Adrenal gland (tissue), 5 donors: ENCODE data around the gene MAP4K1.

Experiments used
- POLR2A ChIP-seq, 2 donors: fragments of 450-650 bp; IDR thresholded peaks; one replicate each; pipeline ENCODE4 v1.6.1; 2017; ENCODE audit warnings: antibody characterized with exemption in 2 of 2, mild to moderate bottlenecking in 2 of 2, moderate library complexity in 1 of 2
- TF ChIP-seq, protein P1 (sequence below), 6 experiments: fragments of 450-650 bp in 4 of 6; fragments of 200-600 bp in 2 of 6; sonication (generic) in 1 of 6; IDR thresholded peaks; 1 replicate in 5 of 6; 2 replicates in 1 of 6; pipeline versions ENCODE4 v1.5.1 to v1.8.0; 2016 to 2021; ENCODE audit warnings: antibody characterized with exemption in 6 of 6, mild to moderate bottlenecking in 2 of 6, moderate library complexity in 1 of 6
- donor health status: DM: no; HTN: no; CAD: no.

DNA sequence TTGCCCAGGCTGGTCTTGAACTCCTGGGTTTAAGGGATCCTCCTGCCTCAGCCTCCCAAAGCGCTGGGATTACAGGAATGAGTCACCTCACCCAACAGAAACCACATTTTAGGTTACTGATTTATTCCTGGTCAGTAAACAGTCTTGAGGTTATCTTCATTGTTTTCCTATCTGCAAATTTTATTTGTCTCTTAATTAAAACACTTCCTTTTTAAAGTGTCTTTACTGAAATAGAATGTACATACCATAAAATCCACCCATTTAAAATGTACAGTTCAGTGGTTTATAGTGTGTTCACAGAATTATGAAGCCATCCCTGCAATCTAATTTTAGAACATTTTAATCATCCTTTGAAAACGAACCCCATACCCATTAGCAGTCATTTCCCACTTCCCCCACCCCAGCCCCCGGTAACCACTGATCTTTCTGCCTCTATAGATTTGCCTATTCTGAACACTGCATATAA, 63.0 kb downstream of the MAP4K1 start:
- no peak for TF ChIP-seq POLR2A (IDR thresholded peaks at IDR 0.05)
- TF ChIP-seq, protein P1, sequence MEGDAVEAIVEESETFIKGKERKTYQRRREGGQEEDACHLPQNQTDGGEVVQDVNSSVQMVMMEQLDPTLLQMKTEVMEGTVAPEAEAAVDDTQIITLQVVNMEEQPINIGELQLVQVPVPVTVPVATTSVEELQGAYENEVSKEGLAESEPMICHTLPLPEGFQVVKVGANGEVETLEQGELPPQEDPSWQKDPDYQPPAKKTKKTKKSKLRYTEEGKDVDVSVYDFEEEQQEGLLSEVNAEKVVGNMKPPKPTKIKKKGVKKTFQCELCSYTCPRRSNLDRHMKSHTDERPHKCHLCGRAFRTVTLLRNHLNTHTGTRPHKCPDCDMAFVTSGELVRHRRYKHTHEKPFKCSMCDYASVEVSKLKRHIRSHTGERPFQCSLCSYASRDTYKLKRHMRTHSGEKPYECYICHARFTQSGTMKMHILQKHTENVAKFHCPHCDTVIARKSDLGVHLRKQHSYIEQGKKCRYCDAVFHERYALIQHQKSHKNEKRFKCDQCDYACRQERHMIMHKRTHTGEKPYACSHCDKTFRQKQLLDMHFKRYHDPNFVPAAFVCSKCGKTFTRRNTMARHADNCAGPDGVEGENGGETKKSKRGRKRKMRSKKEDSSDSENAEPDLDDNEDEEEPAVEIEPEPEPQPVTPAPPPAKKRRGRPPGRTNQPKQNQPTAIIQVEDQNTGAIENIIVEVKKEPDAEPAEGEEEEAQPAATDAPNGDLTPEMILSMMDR (IDR thresholded peaks at IDR 0.05): no peak
